HepG2 (cell line): ENCODE results near the gene CTSZ. TPM values are rescaled to one million over a fixed set of nuclear protein-coding genes. Genes with fewer than 3 reads are reported as not detected.

Source experiments
- GTF2F1 ChIP-seq: fragments of 150-350 bp; IDR thresholded peaks from 2 replicates; pipeline ENCODE4 v1.6.1; 2014; ENCODE audit warnings: low read length
- HNF4A ChIP-seq: sonication (generic); formaldehyde crosslinking; IDR thresholded peaks from 2 replicates; pipeline ENCODE4 v1.4.0; 2020; ENCODE audit warnings: missing genetic modification reagents
- HOXA9 ChIP-seq: sonication (generic); formaldehyde crosslinking; IDR thresholded peaks from 2 replicates; pipeline ENCODE4 v1.8.1; 2022; ENCODE audit warnings: missing genetic modification reagents, mild to moderate bottlenecking, moderate library complexity, borderline replicate concordance
- MBNL3 ChIP-seq: fragments of 250-450 bp; sonication (Bioruptor Pico); conservative IDR thresholded peaks from 2 replicates; pipeline ENCODE4 v1.8.0; 2022; ENCODE audit warnings: mild to moderate bottlenecking, inconsistent platforms
- SMC3 ChIP-seq: IDR thresholded peaks from 2 replicates; pipeline ENCODE4 v1.6.1; 2011; ENCODE audit warnings: low read length, improper control_type of control experiment
- ZNF570 ChIP-seq: sonication (generic); formaldehyde crosslinking; IDR thresholded peaks from 2 replicates; pipeline ENCODE4 v1.4.0; 2020; ENCODE audit warnings: mild to moderate bottlenecking, missing genetic modification reagents, borderline replicate concordance
- ZNF788 ChIP-seq: sonication (generic); formaldehyde crosslinking; IDR thresholded peaks from 2 replicates; pipeline ENCODE4 v1.5.0; 2020; ENCODE audit warnings: mild to moderate bottlenecking, missing genetic modification reagents, borderline replicate concordance
- polyA plus RNA-seq, 8 experiments: library from polyadenylated mRNA; depleted of rRNA in 3 of 8; stranded (reverse) in 7 of 8; unstranded in 1 of 8; fragments of >200 nt; fragmentation: Illumina TruSeq in 4 of 8; extraction: Trizol in 4 of 8; gene quantifications; 2 replicates each; pipeline versions ENCODE4 v1.2.1 to v1.2.3, GENCODE V29; 2011 to 2016; ENCODE audit warnings: low read depth in 4 of 8, missing spikeins in 1 of 8, mixed read lengths in 1 of 8; ENCODE audit not compliant: insufficient read depth in 1 of 8
- total RNA-seq, 5 experiments: library from RNA; depleted of rRNA; stranded (reverse); fragments of >200 nt; fragmentation: Illumina TruSeq; extraction: Trizol; gene quantifications; 2 replicates each; pipeline ENCODE4 v1.2.3, GENCODE V29; 2016; ENCODE audit warnings: low read depth in 1 of 5
- TF ChIP-seq, protein P1 (sequence below): sonication (generic); formaldehyde crosslinking; conservative IDR thresholded peaks from 2 replicates; pipeline ENCODE4 v1.4.0; 2020; ENCODE audit warnings: mild to moderate bottlenecking, missing genetic modification reagents, moderate library complexity
- TF ChIP-seq, protein P2 (sequence below): sonication (generic); formaldehyde crosslinking; IDR thresholded peaks from 2 replicates; pipeline ENCODE4 v1.5.1; 2020; ENCODE audit warnings: missing genetic modification reagents, mild to moderate bottlenecking, borderline replicate concordance
- TF ChIP-seq, protein P3 (sequence below): sonication (generic); formaldehyde crosslinking; IDR thresholded peaks from 2 replicates; pipeline ENCODE4 v1.4.0; 2020; ENCODE audit warnings: mild to moderate bottlenecking, missing genetic modification reagents, borderline replicate concordance
- TF ChIP-seq, protein P4 (sequence below): IDR thresholded peaks from 2 replicates; pipeline ENCODE4 v1.6.1; 2016

The CTSZ gene
- total and polyA plus RNA-seq, 2 of the 13 experiments (the other 11 are each of a cell fraction or from before 2014, with no cell fraction given) = 0.33 TPM; not detected in 1

- TF ChIP-seq, protein P1, sequence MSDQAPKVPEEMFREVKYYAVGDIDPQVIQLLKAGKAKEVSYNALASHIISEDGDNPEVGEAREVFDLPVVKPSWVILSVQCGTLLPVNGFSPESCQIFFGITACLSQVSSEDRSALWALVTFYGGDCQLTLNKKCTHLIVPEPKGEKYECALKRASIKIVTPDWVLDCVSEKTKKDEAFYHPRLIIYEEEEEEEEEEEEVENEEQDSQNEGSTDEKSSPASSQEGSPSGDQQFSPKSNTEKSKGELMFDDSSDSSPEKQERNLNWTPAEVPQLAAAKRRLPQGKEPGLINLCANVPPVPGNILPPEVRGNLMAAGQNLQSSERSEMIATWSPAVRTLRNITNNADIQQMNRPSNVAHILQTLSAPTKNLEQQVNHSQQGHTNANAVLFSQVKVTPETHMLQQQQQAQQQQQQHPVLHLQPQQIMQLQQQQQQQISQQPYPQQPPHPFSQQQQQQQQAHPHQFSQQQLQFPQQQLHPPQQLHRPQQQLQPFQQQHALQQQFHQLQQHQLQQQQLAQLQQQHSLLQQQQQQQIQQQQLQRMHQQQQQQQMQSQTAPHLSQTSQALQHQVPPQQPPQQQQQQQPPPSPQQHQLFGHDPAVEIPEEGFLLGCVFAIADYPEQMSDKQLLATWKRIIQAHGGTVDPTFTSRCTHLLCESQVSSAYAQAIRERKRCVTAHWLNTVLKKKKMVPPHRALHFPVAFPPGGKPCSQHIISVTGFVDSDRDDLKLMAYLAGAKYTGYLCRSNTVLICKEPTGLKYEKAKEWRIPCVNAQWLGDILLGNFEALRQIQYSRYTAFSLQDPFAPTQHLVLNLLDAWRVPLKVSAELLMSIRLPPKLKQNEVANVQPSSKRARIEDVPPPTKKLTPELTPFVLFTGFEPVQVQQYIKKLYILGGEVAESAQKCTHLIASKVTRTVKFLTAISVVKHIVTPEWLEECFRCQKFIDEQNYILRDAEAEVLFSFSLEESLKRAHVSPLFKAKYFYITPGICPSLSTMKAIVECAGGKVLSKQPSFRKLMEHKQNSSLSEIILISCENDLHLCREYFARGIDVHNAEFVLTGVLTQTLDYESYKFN = peak; percentile 48
- TF ChIP-seq GTF2F1 = no peak
- peak; percentile 54; the same call in 1 of the 2 replicates for TF ChIP-seq ZNF788 (CRISPR knock-in tag)
- TF ChIP-seq SMC3 = no peak
- peak; percentile 42; the same call in 1 of the 2 replicates for TF ChIP-seq HNF4A (CRISPR knock-in tag)
- no peak for TF ChIP-seq HOXA9
- TF ChIP-seq, protein P2, sequence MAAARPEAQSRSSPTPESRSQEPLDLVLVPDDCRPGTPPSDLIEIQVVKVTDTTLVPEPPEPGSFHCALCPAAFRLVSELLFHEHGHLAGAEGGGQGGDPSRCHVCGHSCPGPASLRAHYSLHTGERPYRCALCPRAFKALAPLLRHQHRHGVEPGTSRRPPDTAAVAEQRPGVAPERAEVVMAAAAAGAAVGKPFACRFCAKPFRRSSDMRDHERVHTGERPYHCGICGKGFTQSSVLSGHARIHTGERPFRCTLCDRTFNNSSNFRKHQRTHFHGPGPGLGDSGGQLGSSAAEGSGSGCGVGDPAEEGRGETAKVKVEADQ = peak; percentile 29; the same call in 1 of the 2 replicates
- TF ChIP-seq, protein P3, sequence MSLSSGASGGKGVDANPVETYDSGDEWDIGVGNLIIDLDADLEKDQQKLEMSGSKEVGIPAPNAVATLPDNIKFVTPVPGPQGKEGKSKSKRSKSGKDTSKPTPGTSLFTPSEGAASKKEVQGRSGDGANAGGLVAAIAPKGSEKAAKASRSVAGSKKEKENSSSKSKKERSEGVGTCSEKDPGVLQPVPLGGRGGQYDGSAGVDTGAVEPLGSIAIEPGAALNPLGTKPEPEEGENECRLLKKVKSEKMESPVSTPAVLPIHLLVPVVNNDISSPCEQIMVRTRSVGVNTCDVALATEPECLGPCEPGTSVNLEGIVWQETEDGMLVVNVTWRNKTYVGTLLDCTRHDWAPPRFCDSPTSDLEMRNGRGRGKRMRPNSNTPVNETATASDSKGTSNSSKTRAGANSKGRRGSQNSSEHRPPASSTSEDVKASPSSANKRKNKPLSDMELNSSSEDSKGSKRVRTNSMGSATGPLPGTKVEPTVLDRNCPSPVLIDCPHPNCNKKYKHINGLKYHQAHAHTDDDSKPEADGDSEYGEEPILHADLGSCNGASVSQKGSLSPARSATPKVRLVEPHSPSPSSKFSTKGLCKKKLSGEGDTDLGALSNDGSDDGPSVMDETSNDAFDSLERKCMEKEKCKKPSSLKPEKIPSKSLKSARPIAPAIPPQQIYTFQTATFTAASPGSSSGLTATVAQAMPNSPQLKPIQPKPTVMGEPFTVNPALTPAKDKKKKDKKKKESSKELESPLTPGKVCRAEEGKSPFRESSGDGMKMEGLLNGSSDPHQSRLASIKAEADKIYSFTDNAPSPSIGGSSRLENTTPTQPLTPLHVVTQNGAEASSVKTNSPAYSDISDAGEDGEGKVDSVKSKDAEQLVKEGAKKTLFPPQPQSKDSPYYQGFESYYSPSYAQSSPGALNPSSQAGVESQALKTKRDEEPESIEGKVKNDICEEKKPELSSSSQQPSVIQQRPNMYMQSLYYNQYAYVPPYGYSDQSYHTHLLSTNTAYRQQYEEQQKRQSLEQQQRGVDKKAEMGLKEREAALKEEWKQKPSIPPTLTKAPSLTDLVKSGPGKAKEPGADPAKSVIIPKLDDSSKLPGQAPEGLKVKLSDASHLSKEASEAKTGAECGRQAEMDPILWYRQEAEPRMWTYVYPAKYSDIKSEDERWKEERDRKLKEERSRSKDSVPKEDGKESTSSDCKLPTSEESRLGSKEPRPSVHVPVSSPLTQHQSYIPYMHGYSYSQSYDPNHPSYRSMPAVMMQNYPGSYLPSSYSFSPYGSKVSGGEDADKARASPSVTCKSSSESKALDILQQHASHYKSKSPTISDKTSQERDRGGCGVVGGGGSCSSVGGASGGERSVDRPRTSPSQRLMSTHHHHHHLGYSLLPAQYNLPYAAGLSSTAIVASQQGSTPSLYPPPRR = peak; percentile 74; the same call in 1 of the 2 replicates
- no peak for TF ChIP-seq MBNL3 (CRISPR knock-in tag)
- TF ChIP-seq, protein P4, sequence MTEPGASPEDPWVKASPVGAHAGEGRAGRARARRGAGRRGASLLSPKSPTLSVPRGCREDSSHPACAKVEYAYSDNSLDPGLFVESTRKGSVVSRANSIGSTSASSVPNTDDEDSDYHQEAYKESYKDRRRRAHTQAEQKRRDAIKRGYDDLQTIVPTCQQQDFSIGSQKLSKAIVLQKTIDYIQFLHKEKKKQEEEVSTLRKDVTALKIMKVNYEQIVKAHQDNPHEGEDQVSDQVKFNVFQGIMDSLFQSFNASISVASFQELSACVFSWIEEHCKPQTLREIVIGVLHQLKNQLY (CRISPR knock-in tag) = no peak
- no peak for TF ChIP-seq ZNF570 (CRISPR knock-in tag)
These were observed 26.1 kb downstream of the CTSZ start, which contains the start of gene NELFCD (continued) for GRCh38 chr20:58980711-58981627.
